SK-N-MC (cell line): Measurements from ENCODE around the gene DUS4L.

Experiments used
- EZH2 ChIP-seq: fragments of 200-600 bp; sonication (generic); IDR thresholded peaks from one replicate; pipeline ENCODE4 v1.6.1; 2017; ENCODE audit warnings: antibody characterized with exemption
- POLR2AphosphoS5 ChIP-seq: IDR thresholded peaks from 2 replicates; pipeline ENCODE4 v1.6.1; 2012; ENCODE audit warnings: mild to moderate bottlenecking, low read depth, low read length, borderline replicate concordance

DNA sequence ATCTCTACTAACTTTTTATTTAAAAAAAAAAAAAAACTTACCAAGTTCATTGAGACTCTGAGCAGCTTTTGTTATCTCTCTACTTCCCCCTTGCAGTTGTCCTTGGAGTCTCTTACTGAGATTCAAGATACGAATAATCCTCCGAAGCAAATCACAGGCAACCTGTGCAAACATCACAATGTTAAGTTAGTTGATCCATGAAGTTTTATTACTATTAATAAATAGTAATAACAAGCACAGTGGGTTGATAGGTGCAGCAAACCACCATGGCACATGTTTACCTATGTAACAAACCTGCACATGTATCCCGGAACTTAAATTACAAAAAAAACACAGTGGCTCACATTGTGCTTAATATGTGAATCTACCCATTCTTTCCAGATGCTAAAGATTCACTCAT, 36.6 kb upstream of the DUS4L start:
- no peak for TF ChIP-seq EZH2
- no peak for TF ChIP-seq POLR2AphosphoS5
